GM10266 (cell line): ENCODE results near the gene DNAJB6.

Experiments used
- DNase-seq: peaks from one replicate; pipeline ENCODE4 v3.0.0; 2012; ENCODE audit errors: extremely low spot score
- CTCF ChIP-seq: IDR thresholded peaks from 2 replicates; pipeline ENCODE4 v1.5.1; 2012; ENCODE audit warnings: mild to moderate bottlenecking, low read depth; ENCODE audit not compliant: control insufficient read depth, insufficient read depth; ENCODE audit errors: missing control alignments

The DNAJB6 gene

DNA sequence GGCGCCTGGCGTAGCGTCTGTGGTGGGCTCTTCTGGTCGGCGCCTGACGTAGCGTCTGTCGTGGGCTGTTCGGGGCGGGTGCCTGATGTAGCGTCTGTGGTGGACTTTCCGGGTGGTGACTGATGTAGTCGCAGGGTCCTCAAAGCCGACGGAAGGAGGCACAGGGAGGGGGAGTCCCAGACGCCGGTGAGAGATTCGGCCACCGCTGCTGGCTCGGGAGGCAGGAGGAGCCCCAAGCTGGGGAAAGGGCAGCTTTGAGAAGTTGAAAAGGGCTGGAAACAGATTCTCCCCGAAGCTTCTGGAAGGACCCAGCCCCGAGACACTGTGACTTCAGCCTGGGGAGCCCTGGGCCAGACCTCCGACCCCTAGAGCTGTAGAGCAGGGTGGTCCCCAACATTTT, 105.7 kb downstream of the DNAJB6 start:
- TF ChIP-seq CTCF = no peak
- no peak for DNase-seq

DNA sequence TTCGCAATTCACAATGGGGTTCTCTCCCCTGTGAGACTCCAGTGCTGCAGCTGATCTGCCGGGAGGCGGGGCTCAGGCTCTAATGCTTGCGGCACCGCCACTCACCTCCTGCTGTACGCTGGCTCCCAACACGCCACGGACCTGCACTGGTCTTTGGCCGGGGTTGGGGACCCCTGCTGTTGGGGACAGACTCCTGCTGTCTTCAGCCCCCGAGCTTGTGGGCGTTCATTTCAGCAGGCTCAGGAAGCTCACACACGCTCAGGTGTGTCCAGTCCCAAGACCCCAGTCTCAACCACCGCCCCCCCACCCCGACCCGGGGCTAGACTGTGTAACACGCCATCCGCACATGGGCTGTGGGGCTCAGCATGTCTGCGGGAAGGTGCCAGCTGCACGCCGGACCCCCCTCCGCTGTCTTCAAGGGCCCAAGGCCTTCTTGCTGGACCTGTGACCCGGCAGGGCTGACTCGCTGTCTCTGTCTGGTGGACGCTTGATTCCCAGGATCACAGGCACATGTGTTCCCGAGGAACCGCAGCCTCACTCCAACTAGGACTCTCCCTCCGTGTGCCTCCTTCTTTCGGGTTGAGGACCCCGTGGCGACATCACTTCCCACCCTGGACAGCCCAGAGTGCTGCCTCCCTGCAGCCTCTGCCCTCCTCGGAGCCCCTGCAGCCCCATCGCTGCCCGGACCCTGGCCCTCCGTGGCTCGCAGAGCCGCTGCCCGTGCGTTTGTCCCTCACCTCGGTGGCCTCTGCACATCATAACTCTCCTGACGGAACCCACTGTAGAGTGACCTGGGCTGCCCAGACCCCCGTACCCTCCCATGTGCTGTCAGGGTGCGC, 106.4 kb downstream of the DNAJB6 start:
- no peak for TF ChIP-seq CTCF
- DNase-seq = no peak

GRCh38 chr7:157444011-157444842, 107.4 kb downstream of the DNAJB6 start:
- no peak for TF ChIP-seq CTCF
- DNase-seq = no peak

- no peak for DNase-seq
- no peak for TF ChIP-seq CTCF
Observed at GRCh38 chr7:157444843-157445135, 108.0 kb downstream of the DNAJB6 start.

GRCh38 chr7:157445246-157445955, 108.6 kb downstream of the DNAJB6 start:
- TF ChIP-seq CTCF = no peak
- DNase-seq = no peak

GRCh38 chr7:157445956-157446295, 109.1 kb downstream of the DNAJB6 start:
- DNase-seq = no peak
- TF ChIP-seq CTCF = no peak
